ENCODE results near the gene TBC1D22A. TPM values are rescaled to one million over a fixed set of nuclear protein-coding genes. Genes with fewer than 3 reads are reported as not detected.

Gene TBC1D22A
- total and polyA plus RNA-seq, 10 of the 15 experiments (the other 5 are each of a cell fraction or from before 2014, with no cell fraction given): 0.63 to 44.7 (median 27.4) TPM

- no peak for FAIRE-seq
- POLR2A ChIA-PET: no interaction called here
- no peaks in the 10 kb centered on the region for H3K9me3 ChIP-seq (replicated peaks; ENCODE audit: control insufficient read depth, insufficient read depth, low read length)
- SMC1A ChIA-PET (ENCODE audit: uncharacterized antibody, unreplicated experiment): no interaction called here
- in situ Hi-C loops (cut with MboI): no loop called here
- RAD21 ChIA-PET (ENCODE audit: unreplicated experiment): no interaction called here
- no peak for DNase-seq (ENCODE audit: low read depth, low spot score)
- no peaks in the 10 kb centered on the region for H4K20me1 ChIP-seq (ENCODE audit: control insufficient read depth, insufficient read depth)
- no peak overlapping the region for H3K4me3 ChIP-seq
- no peak overlapping the region for H3K27ac ChIP-seq (ENCODE audit: control insufficient read depth, insufficient read depth)
- peaks cover 14 to 18% of the 10 kb centered on the region in 2 experiments for H3K36me3 ChIP-seq (ENCODE audit: control insufficient read depth in 2 of 2, insufficient read depth in 2 of 2, low read length in 1 of 2)
- H3K4me1 ChIP-seq (ENCODE audit: control insufficient read depth, insufficient read depth, low read length): peaks cover 9% of the 10 kb centered on the region
- no peaks in the 10 kb centered on the region for H3K79me2 ChIP-seq (ENCODE audit: control insufficient read depth, insufficient read depth, low read length)
- no TSS peak for BruUV-seq (replicated peaks)
- intact Hi-C loops (cut with micrococcal nuclease; ENCODE audit: unreplicated experiment): no loop called here
- H3K27me3 ChIP-seq (replicated peaks in 1 of 2; ENCODE audit: control insufficient read depth in 2 of 2, insufficient read depth in 2 of 2, low read length in 1 of 2): no peaks in the 10 kb centered on the region
- no peak overlapping the region for H3K4me2 ChIP-seq (ENCODE audit: control insufficient read depth, insufficient read depth)
- CTCF ChIA-PET: no interaction called here
- ATAC-seq: no peak
- H2AFZ ChIP-seq (ENCODE audit: control insufficient read depth, low read depth, low read length): no peak overlapping the region
- H3K9ac ChIP-seq (ENCODE audit: control insufficient read depth, insufficient read depth, low read length): no peak overlapping the region
- 89% methylated on average over 24 of the region's 24 CpGs for WGBS (ENCODE audit: insufficient coverage, insufficient replicate concordance, low lambda C conversion rate, missing lambda C conversion rate)
- TF ChIP-seq, protein P1, sequence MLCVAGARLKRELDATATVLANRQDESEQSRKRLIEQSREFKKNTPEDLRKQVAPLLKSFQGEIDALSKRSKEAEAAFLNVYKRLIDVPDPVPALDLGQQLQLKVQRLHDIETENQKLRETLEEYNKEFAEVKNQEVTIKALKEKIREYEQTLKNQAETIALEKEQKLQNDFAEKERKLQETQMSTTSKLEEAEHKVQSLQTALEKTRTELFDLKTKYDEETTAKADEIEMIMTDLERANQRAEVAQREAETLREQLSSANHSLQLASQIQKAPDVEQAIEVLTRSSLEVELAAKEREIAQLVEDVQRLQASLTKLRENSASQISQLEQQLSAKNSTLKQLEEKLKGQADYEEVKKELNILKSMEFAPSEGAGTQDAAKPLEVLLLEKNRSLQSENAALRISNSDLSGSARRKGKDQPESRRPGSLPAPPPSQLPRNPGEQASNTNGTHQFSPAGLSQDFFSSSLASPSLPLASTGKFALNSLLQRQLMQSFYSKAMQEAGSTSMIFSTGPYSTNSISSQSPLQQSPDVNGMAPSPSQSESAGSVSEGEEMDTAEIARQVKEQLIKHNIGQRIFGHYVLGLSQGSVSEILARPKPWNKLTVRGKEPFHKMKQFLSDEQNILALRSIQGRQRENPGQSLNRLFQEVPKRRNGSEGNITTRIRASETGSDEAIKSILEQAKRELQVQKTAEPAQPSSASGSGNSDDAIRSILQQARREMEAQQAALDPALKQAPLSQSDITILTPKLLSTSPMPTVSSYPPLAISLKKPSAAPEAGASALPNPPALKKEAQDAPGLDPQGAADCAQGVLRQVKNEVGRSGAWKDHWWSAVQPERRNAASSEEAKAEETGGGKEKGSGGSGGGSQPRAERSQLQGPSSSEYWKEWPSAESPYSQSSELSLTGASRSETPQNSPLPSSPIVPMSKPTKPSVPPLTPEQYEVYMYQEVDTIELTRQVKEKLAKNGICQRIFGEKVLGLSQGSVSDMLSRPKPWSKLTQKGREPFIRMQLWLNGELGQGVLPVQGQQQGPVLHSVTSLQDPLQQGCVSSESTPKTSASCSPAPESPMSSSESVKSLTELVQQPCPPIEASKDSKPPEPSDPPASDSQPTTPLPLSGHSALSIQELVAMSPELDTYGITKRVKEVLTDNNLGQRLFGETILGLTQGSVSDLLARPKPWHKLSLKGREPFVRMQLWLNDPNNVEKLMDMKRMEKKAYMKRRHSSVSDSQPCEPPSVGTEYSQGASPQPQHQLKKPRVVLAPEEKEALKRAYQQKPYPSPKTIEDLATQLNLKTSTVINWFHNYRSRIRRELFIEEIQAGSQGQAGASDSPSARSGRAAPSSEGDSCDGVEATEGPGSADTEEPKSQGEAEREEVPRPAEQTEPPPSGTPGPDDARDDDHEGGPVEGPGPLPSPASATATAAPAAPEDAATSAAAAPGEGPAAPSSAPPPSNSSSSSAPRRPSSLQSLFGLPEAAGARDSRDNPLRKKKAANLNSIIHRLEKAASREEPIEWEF (IDR thresholded peaks at IDR 0.05; ENCODE audit: insufficient replicate concordance, low read depth, low read length): no peak
- TF ChIP-seq, protein P2, sequence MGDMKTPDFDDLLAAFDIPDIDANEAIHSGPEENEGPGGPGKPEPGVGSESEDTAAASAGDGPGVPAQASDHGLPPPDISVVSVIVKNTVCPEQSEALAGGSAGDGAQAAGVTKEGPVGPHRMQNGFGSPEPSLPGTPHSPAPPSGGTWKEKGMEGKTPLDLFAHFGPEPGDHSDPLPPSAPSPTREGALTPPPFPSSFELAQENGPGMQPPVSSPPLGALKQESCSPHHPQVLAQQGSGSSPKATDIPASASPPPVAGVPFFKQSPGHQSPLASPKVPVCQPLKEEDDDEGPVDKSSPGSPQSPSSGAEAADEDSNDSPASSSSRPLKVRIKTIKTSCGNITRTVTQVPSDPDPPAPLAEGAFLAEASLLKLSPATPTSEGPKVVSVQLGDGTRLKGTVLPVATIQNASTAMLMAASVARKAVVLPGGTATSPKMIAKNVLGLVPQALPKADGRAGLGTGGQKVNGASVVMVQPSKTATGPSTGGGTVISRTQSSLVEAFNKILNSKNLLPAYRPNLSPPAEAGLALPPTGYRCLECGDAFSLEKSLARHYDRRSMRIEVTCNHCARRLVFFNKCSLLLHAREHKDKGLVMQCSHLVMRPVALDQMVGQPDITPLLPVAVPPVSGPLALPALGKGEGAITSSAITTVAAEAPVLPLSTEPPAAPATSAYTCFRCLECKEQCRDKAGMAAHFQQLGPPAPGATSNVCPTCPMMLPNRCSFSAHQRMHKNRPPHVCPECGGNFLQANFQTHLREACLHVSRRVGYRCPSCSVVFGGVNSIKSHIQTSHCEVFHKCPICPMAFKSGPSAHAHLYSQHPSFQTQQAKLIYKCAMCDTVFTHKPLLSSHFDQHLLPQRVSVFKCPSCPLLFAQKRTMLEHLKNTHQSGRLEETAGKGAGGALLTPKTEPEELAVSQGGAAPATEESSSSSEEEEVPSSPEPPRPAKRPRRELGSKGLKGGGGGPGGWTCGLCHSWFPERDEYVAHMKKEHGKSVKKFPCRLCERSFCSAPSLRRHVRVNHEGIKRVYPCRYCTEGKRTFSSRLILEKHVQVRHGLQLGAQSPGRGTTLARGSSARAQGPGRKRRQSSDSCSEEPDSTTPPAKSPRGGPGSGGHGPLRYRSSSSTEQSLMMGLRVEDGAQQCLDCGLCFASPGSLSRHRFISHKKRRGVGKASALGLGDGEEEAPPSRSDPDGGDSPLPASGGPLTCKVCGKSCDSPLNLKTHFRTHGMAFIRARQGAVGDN (IDR thresholded peaks at IDR 0.05): no peak
- TF ChIP-seq, protein P3, sequence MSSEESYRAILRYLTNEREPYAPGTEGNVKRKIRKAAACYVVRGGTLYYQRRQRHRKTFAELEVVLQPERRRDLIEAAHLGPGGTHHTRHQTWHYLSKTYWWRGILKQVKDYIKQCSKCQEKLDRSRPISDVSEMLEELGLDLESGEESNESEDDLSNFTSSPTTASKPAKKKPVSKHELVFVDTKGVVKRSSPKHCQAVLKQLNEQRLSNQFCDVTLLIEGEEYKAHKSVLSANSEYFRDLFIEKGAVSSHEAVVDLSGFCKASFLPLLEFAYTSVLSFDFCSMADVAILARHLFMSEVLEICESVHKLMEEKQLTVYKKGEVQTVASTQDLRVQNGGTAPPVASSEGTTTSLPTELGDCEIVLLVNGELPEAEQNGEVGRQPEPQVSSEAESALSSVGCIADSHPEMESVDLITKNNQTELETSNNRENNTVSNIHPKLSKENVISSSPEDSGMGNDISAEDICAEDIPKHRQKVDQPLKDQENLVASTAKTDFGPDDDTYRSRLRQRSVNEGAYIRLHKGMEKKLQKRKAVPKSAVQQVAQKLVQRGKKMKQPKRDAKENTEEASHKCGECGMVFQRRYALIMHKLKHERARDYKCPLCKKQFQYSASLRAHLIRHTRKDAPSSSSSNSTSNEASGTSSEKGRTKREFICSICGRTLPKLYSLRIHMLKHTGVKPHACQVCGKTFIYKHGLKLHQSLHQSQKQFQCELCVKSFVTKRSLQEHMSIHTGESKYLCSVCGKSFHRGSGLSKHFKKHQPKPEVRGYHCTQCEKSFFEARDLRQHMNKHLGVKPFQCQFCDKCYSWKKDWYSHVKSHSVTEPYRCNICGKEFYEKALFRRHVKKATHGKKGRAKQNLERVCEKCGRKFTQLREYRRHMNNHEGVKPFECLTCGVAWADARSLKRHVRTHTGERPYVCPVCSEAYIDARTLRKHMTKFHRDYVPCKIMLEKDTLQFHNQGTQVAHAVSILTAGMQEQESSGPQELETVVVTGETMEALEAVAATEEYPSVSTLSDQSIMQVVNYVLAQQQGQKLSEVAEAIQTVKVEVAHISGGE (CRISPR knock-in tag; IDR thresholded peaks at IDR 0.05): no peak
- TF ChIP-seq, protein P4, sequence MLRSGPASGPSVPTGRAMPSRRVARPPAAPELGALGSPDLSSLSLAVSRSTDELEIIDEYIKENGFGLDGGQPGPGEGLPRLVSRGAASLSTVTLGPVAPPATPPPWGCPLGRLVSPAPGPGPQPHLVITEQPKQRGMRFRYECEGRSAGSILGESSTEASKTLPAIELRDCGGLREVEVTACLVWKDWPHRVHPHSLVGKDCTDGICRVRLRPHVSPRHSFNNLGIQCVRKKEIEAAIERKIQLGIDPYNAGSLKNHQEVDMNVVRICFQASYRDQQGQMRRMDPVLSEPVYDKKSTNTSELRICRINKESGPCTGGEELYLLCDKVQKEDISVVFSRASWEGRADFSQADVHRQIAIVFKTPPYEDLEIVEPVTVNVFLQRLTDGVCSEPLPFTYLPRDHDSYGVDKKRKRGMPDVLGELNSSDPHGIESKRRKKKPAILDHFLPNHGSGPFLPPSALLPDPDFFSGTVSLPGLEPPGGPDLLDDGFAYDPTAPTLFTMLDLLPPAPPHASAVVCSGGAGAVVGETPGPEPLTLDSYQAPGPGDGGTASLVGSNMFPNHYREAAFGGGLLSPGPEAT (IDR thresholded peaks at IDR 0.05; ENCODE audit: low read depth): no peak
- no peak for TF ChIP-seq DPF2 (IDR thresholded peaks at IDR 0.05)
- TF ChIP-seq NRF1 (conservative IDR thresholded peaks at IDR 0.05; ENCODE audit: low read depth, low read length): no peak
- no peak for TF ChIP-seq PML (IDR thresholded peaks at IDR 0.05; ENCODE audit: low read length)
- TF ChIP-seq STAT3 (IDR thresholded peaks at IDR 0.05; ENCODE audit: low read depth, low read length): no peak
These were observed 233.3 kb downstream of the TBC1D22A start for GRCh38 chr22:46995501-46996360.

Data from GM12878 (cell line).